Measurements from ENCODE around the gene NUDT21.
"Not testable (repeated sequence)": the region's sequence is repeated elsewhere in the genome, so short reads cannot be mapped to it uniquely, and the experiment has no call there.

- TF ChIP-seq, protein P1, sequence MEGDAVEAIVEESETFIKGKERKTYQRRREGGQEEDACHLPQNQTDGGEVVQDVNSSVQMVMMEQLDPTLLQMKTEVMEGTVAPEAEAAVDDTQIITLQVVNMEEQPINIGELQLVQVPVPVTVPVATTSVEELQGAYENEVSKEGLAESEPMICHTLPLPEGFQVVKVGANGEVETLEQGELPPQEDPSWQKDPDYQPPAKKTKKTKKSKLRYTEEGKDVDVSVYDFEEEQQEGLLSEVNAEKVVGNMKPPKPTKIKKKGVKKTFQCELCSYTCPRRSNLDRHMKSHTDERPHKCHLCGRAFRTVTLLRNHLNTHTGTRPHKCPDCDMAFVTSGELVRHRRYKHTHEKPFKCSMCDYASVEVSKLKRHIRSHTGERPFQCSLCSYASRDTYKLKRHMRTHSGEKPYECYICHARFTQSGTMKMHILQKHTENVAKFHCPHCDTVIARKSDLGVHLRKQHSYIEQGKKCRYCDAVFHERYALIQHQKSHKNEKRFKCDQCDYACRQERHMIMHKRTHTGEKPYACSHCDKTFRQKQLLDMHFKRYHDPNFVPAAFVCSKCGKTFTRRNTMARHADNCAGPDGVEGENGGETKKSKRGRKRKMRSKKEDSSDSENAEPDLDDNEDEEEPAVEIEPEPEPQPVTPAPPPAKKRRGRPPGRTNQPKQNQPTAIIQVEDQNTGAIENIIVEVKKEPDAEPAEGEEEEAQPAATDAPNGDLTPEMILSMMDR (IDR thresholded peaks at IDR 0.05) = not testable (repeated sequence)
- not testable (repeated sequence) for TF ChIP-seq POLR2A, EP300 (IDR thresholded peaks at IDR 0.05)
Measured at GRCh38 chr16:56380778-56381485, 70.2 kb downstream of the NUDT21 start.

Measured in ovary (tissue), 3 donors.